ENCODE results near the gene CHID1.

The CHID1 gene

GRCh38 chr11:819129-819931 lies 91.3 kb downstream of the CHID1 start:
- DNase-seq: peak; percentile 93

- no peak for DNase-seq
Observed at GRCh38 chr11:818396-819128, 92.0 kb downstream of the CHID1 start, which contains the start of gene PNPLA2. Gene PNPLA2 (plus strand): TSS chr11:818914. CDS start chr11:819719, 805 bp downstream.

Data from activated CD4-positive, CD25-positive, alpha-beta regulatory T cell treated with anti-CD3 and anti-CD28 coated beads, Interleukin-2, amount 50 U/mL, for 72 hours (primary cell).